Gastrocnemius medialis (tissue), 4 donors: ENCODE data around the gene STRN3. TPM values are rescaled to one million over a fixed set of nuclear protein-coding genes. Genes with fewer than 3 reads are reported as not detected.

ENCODE experiments used
- ATAC-seq, 2 donors: fragments of 150-250 bp; one replicate each; pipeline ENCODE4 v1.9.1; 2016
- DNase-seq, 2 donors: peaks; one replicate each; pipeline ENCODE4 v3.0.0-alpha.2; 2019
- H3K27ac ChIP-seq, 4 donors: fragments of 200-600 bp; sonication (generic); 1 replicate in 1 of 4; 2 replicates in 3 of 4; pipeline ENCODE4 v1.5.1; 2016 to 2018; ENCODE audit warnings: mild to moderate bottlenecking in 2 of 4, moderate library complexity in 1 of 4
- H3K27me3 ChIP-seq, 3 donors: fragments of 200-600 bp; sonication (generic) in 2 of 3; 1 replicate in 1 of 3; 2 replicates in 2 of 3; pipeline versions ENCODE4 v1.5.1 to v1.6.0; 2016 to 2019; ENCODE audit warnings: mild to moderate bottlenecking in 1 of 3, moderate library complexity in 1 of 3
- H3K36me3 ChIP-seq, 2 donors: fragments of 200-600 bp; sonication (generic) in 1 of 2; one replicate each; pipeline ENCODE4 v1.5.1; 2017 to 2018
- H3K4me1 ChIP-seq, 2 donors: fragments of 200-600 bp; sonication (generic) in 1 of 2; one replicate each; pipeline ENCODE4 v1.5.1; 2016 to 2017; ENCODE audit warnings: mild to moderate bottlenecking in 2 of 2
- H3K4me3 ChIP-seq, 4 donors: fragments of 200-600 bp; sonication (generic) in 3 of 4; 1 replicate in 1 of 4; 2 replicates in 3 of 4; pipeline ENCODE4 v1.5.1; 2016 to 2019; ENCODE audit warnings: mild to moderate bottlenecking in 2 of 4
- H3K9me3 ChIP-seq, 3 donors: fragments of 200-600 bp; sonication (generic) in 2 of 3; 1 replicate in 1 of 3; 2 replicates in 2 of 3; pipeline ENCODE4 v1.5.1; 2016 to 2019
- CTCF ChIP-seq, 5 experiments: fragments of 450-650 bp in 3 of 5; fragments of 200-600 bp in 2 of 5; sonication (generic) in 2 of 5; IDR thresholded peaks in 4 of 5; conservative IDR thresholded peaks in 1 of 5; 1 replicate in 4 of 5; 2 replicates in 1 of 5; pipeline ENCODE4 v1.5.1; 2016 to 2019; ENCODE audit warnings: antibody characterized with exemption in 5 of 5, mild to moderate bottlenecking in 3 of 5, moderate library complexity in 3 of 5
- POLR2A ChIP-seq, 2 donors: fragments of 450-650 bp; IDR thresholded peaks; one replicate each; pipeline ENCODE4 v1.6.1; 2017; ENCODE audit warnings: antibody characterized with exemption in 2 of 2, mild to moderate bottlenecking in 2 of 2, moderate library complexity in 2 of 2
- in situ Hi-C, 4 donors: fragments of 200-750 bp; cut with MboI; loops; one replicate each; pipeline versions ENCODE4 v1.15.0 to v1.8.0; 2017; ENCODE audit warnings: low sequenced_read_pairs in 4 of 4
- intact Hi-C: fragments of 100-400 bp; cut with DNase I; formaldehyde crosslinking; loops from one replicate; pipeline ENCODE4 v1.15.1; 2023; ENCODE audit warnings: low total_unique reads
- total RNA-seq, 4 donors: library from RNA; depleted of rRNA; stranded (reverse); fragments of >200 nt; gene quantifications; one replicate each; pipeline versions ENCODE4 v1.1.0 to v1.2.3, GENCODE V29; 2016

The STRN3 gene
- total RNA-seq, 4 donors from 2014 or later: 57.7 to 98.7 (median 77.9) TPM

GRCh38 chr14:30864934-30865333 lies 161.2 kb downstream of the STRN3 start:
- DNase-seq: no peak
- H3K36me3 ChIP-seq: no peaks in the 10 kb centered on the region
- in situ Hi-C loops (no loop called here), intact Hi-C loops (no loop called here)
- no peak for ATAC-seq
- peaks cover 0 to 4% (median 0%) of the 10 kb centered on the region in 3 donors for H3K27me3 ChIP-seq
- no peaks in the 10 kb centered on the region for H3K9me3 ChIP-seq
- no peaks in the 10 kb centered on the region for H3K4me1 ChIP-seq
- H3K27ac ChIP-seq: no peak overlapping the region
- no peak for TF ChIP-seq POLR2A (IDR thresholded peaks at IDR 0.05)
- TF ChIP-seq CTCF (IDR thresholded peaks at IDR 0.05 in 4 of 5, conservative IDR thresholded peaks at IDR 0.05 in 1 of 5): no peak
- H3K4me3 ChIP-seq: no peak overlapping the region

GRCh38 chr14:30861200-30861599 lies 165.0 kb downstream of the STRN3 start:
- H3K4me3 ChIP-seq: no peak overlapping the region
- H3K36me3 ChIP-seq: no peaks in the 10 kb centered on the region
- no peak overlapping the region for H3K27ac ChIP-seq
- in situ Hi-C loops (no loop called here), intact Hi-C loops (no loop called here)
- DNase-seq: no peak
- no peaks in the 10 kb centered on the region for H3K4me1 ChIP-seq
- H3K9me3 ChIP-seq: no peaks in the 10 kb centered on the region
- H3K27me3 ChIP-seq: peaks cover 0 to 4% (median 0%) of the 10 kb centered on the region in 3 donors
- TF ChIP-seq CTCF (IDR thresholded peaks at IDR 0.05 in 4 of 5, conservative IDR thresholded peaks at IDR 0.05 in 1 of 5) (no peak), POLR2A (IDR thresholded peaks at IDR 0.05) (no peak)
- ATAC-seq: no peak

- in situ Hi-C loops: no loop called here
- Histone ChIP-seq H3K27ac (no peak overlapping the region), H3K36me3 (no peaks in the 10 kb centered on the region), H3K4me3 (no peak overlapping the region), H3K9me3 (no peaks in the 10 kb centered on the region), H3K4me1 (no peaks in the 10 kb centered on the region), H3K27me3 (no peaks in the 10 kb centered on the region)
- intact Hi-C loops: no loop called here
- no peak for TF ChIP-seq POLR2A (IDR thresholded peaks at IDR 0.05)
- no peak for TF ChIP-seq CTCF (IDR thresholded peaks at IDR 0.05 in 4 of 5, conservative IDR thresholded peaks at IDR 0.05 in 1 of 5)
- DNase-seq: no peak
- no peak for ATAC-seq
These were observed 170.7 kb downstream of the STRN3 start for GRCh38 chr14:30855345-30856037.

- intact Hi-C loops (no loop called here), in situ Hi-C loops (no loop called here)
- ATAC-seq: no peak
- no peak overlapping the region for H3K27ac ChIP-seq
- no peaks in the 10 kb centered on the region for H3K9me3 ChIP-seq
- no peaks in the 10 kb centered on the region for H3K27me3 ChIP-seq
- no peak overlapping the region for H3K4me3 ChIP-seq
- DNase-seq: no peak
- H3K4me1 ChIP-seq: no peaks in the 10 kb centered on the region
- TF ChIP-seq POLR2A (IDR thresholded peaks at IDR 0.05) (no peak), CTCF (IDR thresholded peaks at IDR 0.05 in 4 of 5, conservative IDR thresholded peaks at IDR 0.05 in 1 of 5) (no peak)
- no peaks in the 10 kb centered on the region for H3K36me3 ChIP-seq
These were observed 171.7 kb downstream of the STRN3 start for GRCh38 chr14:30854492-30854891.

GRCh38 chr14:30853946-30854345 lies 172.2 kb downstream of the STRN3 start:
- Histone ChIP-seq H3K4me1 (no peaks in the 10 kb centered on the region), H3K27me3 (no peaks in the 10 kb centered on the region), H3K27ac (no peak overlapping the region), H3K9me3 (no peaks in the 10 kb centered on the region), H3K4me3 (no peak overlapping the region), H3K36me3 (no peaks in the 10 kb centered on the region)
- intact Hi-C loops (no loop called here), in situ Hi-C loops (no loop called here)
- TF ChIP-seq CTCF (IDR thresholded peaks at IDR 0.05 in 4 of 5, conservative IDR thresholded peaks at IDR 0.05 in 1 of 5) (no peak), POLR2A (IDR thresholded peaks at IDR 0.05) (no peak)
- no peak for DNase-seq
- no peak for ATAC-seq
